IMR-90 (cell line): ENCODE measurements around the gene GATAD2A.

ENCODE experiments used
- BHLHE40 ChIP-seq: fragments of 150-350 bp; IDR thresholded peaks from 2 replicates; pipeline ENCODE4 v1.6.1; 2016; ENCODE audit warnings: mild to moderate bottlenecking, low read depth, low read length
- CTCF ChIP-seq: conservative IDR thresholded peaks from 2 replicates; pipeline ENCODE4 v1.5.1; 2012; ENCODE audit warnings: mild to moderate bottlenecking, low read depth, low read length, improper control_type of control experiment
- MAFK ChIP-seq: IDR thresholded peaks from 2 replicates; pipeline ENCODE4 v1.6.1; 2012; ENCODE audit warnings: low read depth, low read length, improper control_type of control experiment
- POLR2A ChIP-seq: IDR thresholded peaks from 2 replicates; pipeline ENCODE4 v1.6.1; 2012; ENCODE audit warnings: mild to moderate bottlenecking, low read depth, low read length
- RCOR1 ChIP-seq: IDR thresholded peaks from 2 replicates; pipeline ENCODE4 v1.6.1; 2012; ENCODE audit warnings: mild to moderate bottlenecking, low read length, improper control_type of control experiment; ENCODE audit not compliant: insufficient replicate concordance
- USF2 ChIP-seq: fragments of 150-350 bp; IDR thresholded peaks from 2 replicates; pipeline ENCODE4 v1.6.1; 2017; ENCODE audit warnings: mild to moderate bottlenecking, antibody characterized with exemption, low read length, low read depth

- TF ChIP-seq CTCF: peak; percentile 28
- TF ChIP-seq MAFK: no peak
- TF ChIP-seq RCOR1: no peak
- TF ChIP-seq BHLHE40: no peak
- no peak for TF ChIP-seq USF2
- TF ChIP-seq POLR2A: peak; percentile 67; the same call in 1 of the 2 replicates
Observed at GRCh38 chr19:19385896-19386869, 19.3 kb upstream of the GATAD2A start.
